Natural killer cell treated with Interleukin-12 subunit alpha and Interleukin-12 subunit beta and Interleukin-15 and Interleukin-18, amount 100 ng/mL, for 72 hours (primary cell): ENCODE data around the gene DYNLRB1. TPM values are rescaled to one million over a fixed set of nuclear protein-coding genes. Genes with fewer than 3 reads are reported as not detected.

Experiments used
- ATAC-seq, 2 donors: fragments of 150-1000 bp; cut with Tn5 transposase in 1 of 2; sonication (Bioruptor Pico), chemical (Tn5 transposase) in 1 of 2; 2 replicates each; pipeline ENCODE4 v1.10.0; 2021
- DNase-seq: peaks from one replicate; pipeline ENCODE4 v3.0.0; 2022; ENCODE audit warnings: low spot score
- H3K27ac Mint-ChIP-seq, 2 donors: 1 replicate in 1 of 2; 2 replicates in 1 of 2; pipeline ENCODE4 v1.8.0; 2022; ENCODE audit warnings: mixed read lengths in 2 of 2, mild to moderate bottlenecking in 1 of 2, moderate library complexity in 1 of 2
- H3K27me3 Mint-ChIP-seq, 2 donors: 1 replicate in 1 of 2; 2 replicates in 1 of 2; pipeline ENCODE4 v1.8.0; 2022; ENCODE audit warnings: mixed read lengths in 2 of 2
- H3K36me3 Mint-ChIP-seq: one replicate; pipeline ENCODE4 v1.8.0; 2022; ENCODE audit warnings: mixed read lengths
- H3K4me1 Mint-ChIP-seq, 2 donors: 1 replicate in 1 of 2; 2 replicates in 1 of 2; pipeline ENCODE4 v1.8.0; 2022; ENCODE audit warnings: low read depth in 2 of 2, mixed read lengths in 2 of 2, mild to moderate bottlenecking in 1 of 2
- H3K4me3 Mint-ChIP-seq: one replicate; pipeline ENCODE4 v1.8.0; 2022; ENCODE audit warnings: mixed read lengths
- H3K9me3 Mint-ChIP-seq: 2 replicates; pipeline ENCODE4 v1.8.0; 2022; ENCODE audit warnings: mixed read lengths
- total RNA-seq, 2 donors: library from RNA; stranded (reverse); gene quantifications; one replicate each; pipeline ENCODE4 v1.2.3, GENCODE V29; 2022

The DYNLRB1 gene
- total RNA-seq, 2 donors from 2014 or later: 71.4 to 120 TPM

GRCh38 chr20:34577061-34577460, 60.8 kb downstream of the DYNLRB1 start:
- no peaks in the 10 kb centered on the region for H3K36me3 Mint-ChIP-seq
- peaks cover 11 to 15% of the 10 kb centered on the region in 2 donors for H3K4me1 Mint-ChIP-seq
- H3K27ac Mint-ChIP-seq: no peak overlapping the region
- no peak overlapping the region for H3K4me3 Mint-ChIP-seq
- H3K27me3 Mint-ChIP-seq: no peaks in the 10 kb centered on the region
- H3K9me3 Mint-ChIP-seq: no peaks in the 10 kb centered on the region
- ATAC-seq (no peak), DNase-seq (no peak)

- no peaks in the 10 kb centered on the region for H3K27me3 Mint-ChIP-seq
- no peak overlapping the region for H3K27ac Mint-ChIP-seq
- DNase-seq (no peak), ATAC-seq (no peak)
- peaks cover 11 to 15% of the 10 kb centered on the region in 2 donors for H3K4me1 Mint-ChIP-seq
- H3K4me3 Mint-ChIP-seq: no peak overlapping the region
- no peaks in the 10 kb centered on the region for H3K9me3 Mint-ChIP-seq
- H3K36me3 Mint-ChIP-seq: no peaks in the 10 kb centered on the region
Observed at GRCh38 chr20:34578025-34578424, 61.8 kb downstream of the DYNLRB1 start.

- ATAC-seq (no peak), DNase-seq (no peak)
- Mint-ChIP-seq H3K4me3 (no peak overlapping the region), H3K27ac (no peak overlapping the region), H3K9me3 (no peaks in the 10 kb centered on the region), H3K4me1 (peaks cover 11 to 15% of the 10 kb centered on the region in 2 donors), H3K36me3 (no peaks in the 10 kb centered on the region), H3K27me3 (no peaks in the 10 kb centered on the region)
Observed at GRCh38 chr20:34578521-34578920, 62.3 kb downstream of the DYNLRB1 start.

GRCh38 chr20:34579191-34579978, 63.2 kb downstream of the DYNLRB1 start:
- Mint-ChIP-seq H3K4me1 (peaks cover 11 to 15% of the 10 kb centered on the region in 2 donors), H3K9me3 (no peaks in the 10 kb centered on the region), H3K27ac (peak overlapping the region; percentile 14 to 50), H3K4me3 (no peak overlapping the region), H3K27me3 (no peaks in the 10 kb centered on the region), H3K36me3 (no peaks in the 10 kb centered on the region)
- DNase-seq: no peak
- no peak for ATAC-seq

GRCh38 chr20:34579979-34580940, 64.0 kb downstream of the DYNLRB1 start:
- Mint-ChIP-seq H3K4me3 (no peak overlapping the region), H3K27me3 (no peaks in the 10 kb centered on the region)
- no peak for DNase-seq

GRCh38 chr20:34581341-34582184, 65.3 kb downstream of the DYNLRB1 start:
- Mint-ChIP-seq H3K27ac (peak overlapping the region; percentile 67 to 80), H3K4me3 (peak overlapping the region; percentile 5), H3K36me3 (no peaks in the 10 kb centered on the region), H3K27me3 (no peaks in the 10 kb centered on the region), H3K9me3 (no peaks in the 10 kb centered on the region), H3K4me1 (peaks cover 11 to 15% of the 10 kb centered on the region in 2 donors)
- ATAC-seq (peak; percentile 78 to 79), DNase-seq (no peak)

More at GRCh38 chr20:34579979-34580940, 64.0 kb downstream of the DYNLRB1 start:
- Mint-ChIP-seq H3K36me3 (no peaks in the 10 kb centered on the region), H3K9me3 (no peaks in the 10 kb centered on the region), H3K27ac (peak overlapping the region; percentile 14 to 50), H3K4me1 (peaks cover 11 to 15% of the 10 kb centered on the region in 2 donors)
- peak in 1 of 2 donors; percentile 45 for ATAC-seq

- Mint-ChIP-seq H3K4me3 (no peak overlapping the region), H3K27ac (peak overlapping the region; percentile 67 to 80), H3K4me1 (peaks cover 11 to 15% of the 10 kb centered on the region in 2 donors), H3K27me3 (no peaks in the 10 kb centered on the region), H3K36me3 (no peaks in the 10 kb centered on the region), H3K9me3 (no peaks in the 10 kb centered on the region)
- ATAC-seq (no peak), DNase-seq (no peak)
Observed at GRCh38 chr20:34582221-34582620, 66.0 kb downstream of the DYNLRB1 start.

GRCh38 chr20:34582911-34583310, 66.7 kb downstream of the DYNLRB1 start:
- Mint-ChIP-seq H3K4me1 (peaks cover 11 to 15% of the 10 kb centered on the region in 2 donors), H3K4me3 (no peak overlapping the region), H3K27me3 (no peaks in the 10 kb centered on the region), H3K9me3 (no peaks in the 10 kb centered on the region), H3K36me3 (no peaks in the 10 kb centered on the region), H3K27ac (no peak overlapping the region)
- DNase-seq: no peak
- no peak for ATAC-seq

GRCh38 chr20:34583544-34583943, 67.3 kb downstream of the DYNLRB1 start:
- no peak for ATAC-seq
- no peak for DNase-seq
- Mint-ChIP-seq H3K4me1 (peaks cover 11 to 15% of the 10 kb centered on the region in 2 donors), H3K4me3 (no peak overlapping the region), H3K36me3 (no peaks in the 10 kb centered on the region), H3K9me3 (no peaks in the 10 kb centered on the region), H3K27me3 (no peaks in the 10 kb centered on the region), H3K27ac (no peak overlapping the region)

- Mint-ChIP-seq H3K9me3 (no peaks in the 10 kb centered on the region), H3K27ac (no peak overlapping the region), H3K4me3 (no peak overlapping the region), H3K4me1 (peaks cover 11 to 12% of the 10 kb centered on the region in 2 donors), H3K36me3 (no peaks in the 10 kb centered on the region), H3K27me3 (no peaks in the 10 kb centered on the region)
- ATAC-seq: no peak
- no peak for DNase-seq
Observed at GRCh38 chr20:34585019-34585418, 68.8 kb downstream of the DYNLRB1 start.

GRCh38 chr20:34586488-34587163, 70.4 kb downstream of the DYNLRB1 start:
- no peaks in the 10 kb centered on the region for H3K9me3 Mint-ChIP-seq
- no peaks in the 10 kb centered on the region for H3K27me3 Mint-ChIP-seq
- ATAC-seq (no peak), DNase-seq (no peak)
- no peak overlapping the region for H3K4me3 Mint-ChIP-seq
- H3K4me1 Mint-ChIP-seq: peaks cover under 1% of the 10 kb centered on the region in 2 donors
- no peak overlapping the region for H3K27ac Mint-ChIP-seq
- no peaks in the 10 kb centered on the region for H3K36me3 Mint-ChIP-seq
